Keratinocyte (primary cell): ENCODE measurements around the gene RSL24D1. TPM values are rescaled to one million over a fixed set of nuclear protein-coding genes. Genes with fewer than 3 reads are reported as not detected.

Source experiments
- DNase-seq: peaks from one replicate; pipeline ENCODE4 v3.0.0-alpha.2; 2011; ENCODE audit warnings: low read depth, missing footprints, low spot score
- FAIRE-seq: peaks from 2 replicates; lab custom pipeline; 2011; peaks lifted over from hg19 to GRCh38; lab: Jason Lieb, UNC
- H2AFZ ChIP-seq: 2 replicates; pipeline ENCODE4 v1.6.0; 2012; ENCODE audit warnings: low read length, control low read depth, inconsistent platforms; ENCODE audit not compliant: control insufficient read depth
- H3K27ac ChIP-seq: 2 replicates; pipeline ENCODE4 v1.5.1; 2011; ENCODE audit warnings: low read length; ENCODE audit not compliant: control insufficient read depth, insufficient read depth
- H3K27me3 ChIP-seq: 3 replicates; pipeline ENCODE4 v1.6.0; 2011; ENCODE audit warnings: low read length; ENCODE audit not compliant: control insufficient read depth, insufficient read depth; ENCODE audit errors: extremely low read depth
- H3K36me3 ChIP-seq, 2 experiments: 2 replicates in 1 of 2; 3 replicates in 1 of 2; pipeline ENCODE4 v1.5.1; 2011; ENCODE audit warnings: low read length in 2 of 2, mild to moderate bottlenecking in 1 of 2; ENCODE audit not compliant: control insufficient read depth in 2 of 2, insufficient read depth in 2 of 2; ENCODE audit errors: extremely low read depth in 1 of 2
- H3K4me1 ChIP-seq: 3 replicates; pipeline ENCODE4 v1.5.1; 2011; ENCODE audit warnings: low read length; ENCODE audit not compliant: control insufficient read depth, insufficient read depth; ENCODE audit errors: extremely low read depth
- H3K4me2 ChIP-seq: 3 replicates; pipeline ENCODE4 v1.6.0; 2011; ENCODE audit warnings: low read depth, low read length; ENCODE audit not compliant: control insufficient read depth, insufficient read depth; ENCODE audit errors: extremely low read depth
- H3K4me3 ChIP-seq, 3 experiments: fragments of 200-600 bp in 1 of 3; sonication (generic) in 1 of 3; 2 replicates in 2 of 3; 3 replicates in 1 of 3; pipeline ENCODE4 v1.5.1; 2011 to 2016; ENCODE audit warnings: low read length in 3 of 3, mild to moderate bottlenecking in 3 of 3, control low read depth in 2 of 3, inconsistent platforms in 1 of 3, low read depth in 1 of 3, mixed read lengths in 1 of 3, mixed run types in 1 of 3, moderate library complexity in 1 of 3; ENCODE audit not compliant: control insufficient read depth in 2 of 3, insufficient read depth in 2 of 3; ENCODE audit errors: extremely low read depth in 1 of 3
- H3K79me2 ChIP-seq: 2 replicates; pipeline ENCODE4 v1.6.0; 2012; ENCODE audit warnings: low read length; ENCODE audit not compliant: control insufficient read depth, insufficient read depth
- H3K9ac ChIP-seq: 3 replicates; pipeline ENCODE4 v1.6.0; 2011; ENCODE audit warnings: low read length; ENCODE audit not compliant: control insufficient read depth, insufficient read depth; ENCODE audit errors: extremely low read depth
- H3K9me1 ChIP-seq: 3 replicates; pipeline ENCODE4 v1.6.0; 2011; ENCODE audit warnings: low read length; ENCODE audit not compliant: control insufficient read depth, insufficient read depth; ENCODE audit errors: extremely low read depth
- H3K9me3 ChIP-seq: 2 replicates; pipeline ENCODE4 v1.5.1; 2012; ENCODE audit warnings: low read depth, low read length; ENCODE audit not compliant: control insufficient read depth
- H4K20me1 ChIP-seq: 3 replicates; pipeline ENCODE4 v1.6.0; 2011; ENCODE audit warnings: low read length; ENCODE audit not compliant: control insufficient read depth, insufficient read depth; ENCODE audit errors: extremely low read depth
- EZH2 ChIP-seq: IDR thresholded peaks from one replicate; pipeline ENCODE4 v1.6.1; 2012; ENCODE audit warnings: inconsistent platforms, mild to moderate bottlenecking, low read length, moderate library complexity
- dilution Hi-C: fragments of 300-500 bp; cut with MboI; formaldehyde crosslinking; loops from one replicate; pipeline ENCODE4 v1.7.0; 2020; ENCODE audit warnings: low sequenced_read_pairs; ENCODE audit not compliant: extremely low pct_ligation_motif_present
- polyA plus RNA-seq, 5 experiments: library from polyadenylated mRNA; depleted of rRNA in 3 of 5; stranded (reverse) in 3 of 5; stranded (forward) in 1 of 5; unstranded in 1 of 5; fragments of >200 nt; gene quantifications; 1 replicate in 1 of 5; 2 replicates in 3 of 5; 3 replicates in 1 of 5; pipeline versions ENCODE4 v1.2.1 to v1.2.3, GENCODE V29; 2011 to 2012; ENCODE audit warnings: missing spikeins in 2 of 5, low read depth in 1 of 5, low replicate concordance in 1 of 5
- TF ChIP-seq, protein P1 (sequence below), 3 experiments: IDR thresholded peaks in 1 of 3; conservative IDR thresholded peaks in 1 of 3; optimal IDR thresholded peaks in 1 of 3; 2 replicates in 2 of 3; 3 replicates in 1 of 3; pipeline versions ENCODE3 to v1.5.1; 2011; ENCODE audit warnings: low read length in 3 of 3, mild to moderate bottlenecking in 3 of 3, moderate library complexity in 2 of 3, control low read depth in 1 of 3, inconsistent platforms in 1 of 3; ENCODE audit not compliant: insufficient read depth in 2 of 3; ENCODE audit errors: extremely low read depth in 1 of 3

RSL24D1 gene
- polyA plus RNA-seq, 1 donor (not counting 4 experiments of a cell fraction or from before 2014, with no cell fraction given): 99.9 TPM

DNA sequence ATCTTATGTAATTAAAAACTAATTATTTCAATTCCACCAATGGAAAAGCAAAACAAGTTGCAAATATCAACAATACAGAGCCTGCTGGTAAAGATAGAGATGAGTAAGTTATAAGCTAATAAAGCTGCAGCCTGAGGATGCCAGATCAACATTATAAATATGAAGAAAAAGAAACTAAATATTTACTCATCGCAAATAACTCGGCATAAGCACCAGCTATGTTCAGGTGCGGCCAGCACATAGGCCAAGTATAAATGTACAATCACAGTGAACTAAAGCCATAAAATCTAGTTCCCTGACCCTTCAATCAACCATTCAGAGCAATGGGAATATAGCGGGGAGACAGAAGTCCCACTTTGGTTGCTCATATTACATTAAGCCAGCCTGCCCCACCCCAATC is 7.7 kb upstream of the RSL24D1 start:
- Histone ChIP-seq H3K9me3 (no peaks in the 10 kb centered on the region), H3K4me3 (no peak overlapping the region), H3K9me1 (no peaks in the 10 kb centered on the region), H3K79me2 (no peaks in the 10 kb centered on the region), H3K9ac (no peak overlapping the region), H3K36me3 (peaks cover 0 to 2% of the 10 kb centered on the region in 2 experiments), H3K4me1 (no peaks in the 10 kb centered on the region), H3K27me3 (no peaks in the 10 kb centered on the region), H2AFZ (no peak overlapping the region), H3K4me2 (no peak overlapping the region), H4K20me1 (no peaks in the 10 kb centered on the region), H3K27ac (no peak overlapping the region)
- no peak for FAIRE-seq
- dilution Hi-C loops: no loop called here
- no peak for DNase-seq
- TF ChIP-seq, protein P1, sequence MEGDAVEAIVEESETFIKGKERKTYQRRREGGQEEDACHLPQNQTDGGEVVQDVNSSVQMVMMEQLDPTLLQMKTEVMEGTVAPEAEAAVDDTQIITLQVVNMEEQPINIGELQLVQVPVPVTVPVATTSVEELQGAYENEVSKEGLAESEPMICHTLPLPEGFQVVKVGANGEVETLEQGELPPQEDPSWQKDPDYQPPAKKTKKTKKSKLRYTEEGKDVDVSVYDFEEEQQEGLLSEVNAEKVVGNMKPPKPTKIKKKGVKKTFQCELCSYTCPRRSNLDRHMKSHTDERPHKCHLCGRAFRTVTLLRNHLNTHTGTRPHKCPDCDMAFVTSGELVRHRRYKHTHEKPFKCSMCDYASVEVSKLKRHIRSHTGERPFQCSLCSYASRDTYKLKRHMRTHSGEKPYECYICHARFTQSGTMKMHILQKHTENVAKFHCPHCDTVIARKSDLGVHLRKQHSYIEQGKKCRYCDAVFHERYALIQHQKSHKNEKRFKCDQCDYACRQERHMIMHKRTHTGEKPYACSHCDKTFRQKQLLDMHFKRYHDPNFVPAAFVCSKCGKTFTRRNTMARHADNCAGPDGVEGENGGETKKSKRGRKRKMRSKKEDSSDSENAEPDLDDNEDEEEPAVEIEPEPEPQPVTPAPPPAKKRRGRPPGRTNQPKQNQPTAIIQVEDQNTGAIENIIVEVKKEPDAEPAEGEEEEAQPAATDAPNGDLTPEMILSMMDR (optimal IDR thresholded peaks at IDR 0.05 in 1 of 3, IDR thresholded peaks at IDR 0.05 in 1 of 3, conservative IDR thresholded peaks at IDR 0.05 in 1 of 3; ENCODE audit: extremely low read depth in 1 of 3, insufficient read depth in 2 of 3, low read length in 3 of 3): no peak
- no peak for TF ChIP-seq EZH2

DNA sequence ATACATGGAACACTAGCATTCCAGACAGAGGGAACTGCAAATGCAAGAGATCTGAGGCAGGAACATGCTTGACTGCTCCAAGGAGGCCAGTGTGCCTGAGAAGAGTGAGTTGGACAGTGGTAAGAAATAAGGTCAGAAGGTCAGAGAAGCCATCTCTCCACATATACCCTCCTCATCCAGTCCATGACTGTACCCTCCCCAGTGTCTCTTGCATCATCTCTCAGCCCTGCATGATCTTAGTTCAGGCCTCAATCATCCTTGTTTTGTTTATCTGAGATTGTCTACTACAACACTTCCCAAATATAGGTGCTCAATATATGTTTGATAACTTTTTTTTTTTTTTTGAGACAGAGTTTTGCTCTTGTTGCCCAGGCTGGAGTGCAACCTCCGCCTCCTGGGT is 5.5 kb upstream of the RSL24D1 start:
- no peaks in the 10 kb centered on the region for H4K20me1 ChIP-seq
- no peak for FAIRE-seq
- dilution Hi-C loops: no loop called here
- peaks cover 0 to 2% of the 10 kb centered on the region in 2 experiments for H3K36me3 ChIP-seq
- DNase-seq: no peak
- no peak overlapping the region for H3K27ac ChIP-seq
- no peaks in the 10 kb centered on the region for H3K9me3 ChIP-seq
- H3K79me2 ChIP-seq: no peaks in the 10 kb centered on the region
- no peaks in the 10 kb centered on the region for H3K9me1 ChIP-seq
- no peaks in the 10 kb centered on the region for H3K27me3 ChIP-seq
- no peaks in the 10 kb centered on the region for H3K4me1 ChIP-seq
- H3K4me2 ChIP-seq: no peak overlapping the region
- H3K9ac ChIP-seq: no peak overlapping the region
- H3K4me3 ChIP-seq: no peak overlapping the region
- no peak for TF ChIP-seq EZH2
- TF ChIP-seq, protein P1 (optimal IDR thresholded peaks at IDR 0.05 in 1 of 3, IDR thresholded peaks at IDR 0.05 in 1 of 3, conservative IDR thresholded peaks at IDR 0.05 in 1 of 3; ENCODE audit: extremely low read depth in 1 of 3, insufficient read depth in 2 of 3, low read length in 3 of 3): no peak
- H2AFZ ChIP-seq: no peak overlapping the region
